Immature natural killer cell (primary cell): ENCODE measurements around the gene RNU2-63P. TPM values are rescaled to one million over a fixed set of nuclear protein-coding genes. Genes with fewer than 3 reads are reported as not detected.
"Not testable (repeated sequence)": the region's sequence is repeated elsewhere in the genome, so short reads cannot be mapped to it uniquely, and the experiment has no call there.

Experiments
- DNase-seq, 3 donors: peaks; one replicate each; pipeline ENCODE4 v3.0.0; 2022; ENCODE audit warnings: mixed read lengths in 1 of 3
- H3K27ac Mint-ChIP-seq, 6 donors: one replicate each; pipeline ENCODE4 v1.8.0; 2020; ENCODE audit warnings: mixed read lengths in 6 of 6, mild to moderate bottlenecking in 5 of 6, inconsistent platforms in 4 of 6, moderate library complexity in 3 of 6
- H3K27me3 Mint-ChIP-seq, 3 donors: one replicate each; pipeline ENCODE4 v1.8.0; 2020 to 2021; ENCODE audit warnings: low read depth in 3 of 3, mild to moderate bottlenecking in 3 of 3, mixed read lengths in 3 of 3, moderate library complexity in 3 of 3, inconsistent platforms in 1 of 3
- H3K36me3 Mint-ChIP-seq, 3 donors: one replicate each; pipeline ENCODE4 v1.8.0; 2020; ENCODE audit warnings: mixed read lengths in 3 of 3, inconsistent platforms in 2 of 3, mild to moderate bottlenecking in 2 of 3
- H3K4me1 Mint-ChIP-seq, 2 donors: one replicate each; pipeline ENCODE4 v1.8.0; 2020; ENCODE audit warnings: inconsistent platforms in 2 of 2, mild to moderate bottlenecking in 2 of 2, mixed read lengths in 2 of 2, moderate library complexity in 1 of 2
- H3K4me3 Mint-ChIP-seq, 5 donors: one replicate each; pipeline ENCODE4 v1.8.0; 2020; ENCODE audit warnings: mild to moderate bottlenecking in 5 of 5, mixed read lengths in 5 of 5, inconsistent platforms in 3 of 5, moderate library complexity in 3 of 5
- H3K9me3 Mint-ChIP-seq, 6 donors: one replicate each; pipeline ENCODE4 v1.8.0; 2020; ENCODE audit warnings: mild to moderate bottlenecking in 6 of 6, mixed read lengths in 6 of 6, inconsistent platforms in 4 of 6, moderate library complexity in 3 of 6
- polyA plus RNA-seq, 3 donors: library from polyadenylated mRNA; unstranded; fragments of 300-500 nt; fragmentation: Illumina TruSeq; gene quantifications; one replicate each; pipeline ENCODE4 v1.2.3, GENCODE V29; 2021

RNU2-63P gene
- polyA plus RNA-seq, 3 donors from 2014 or later, result 6.2 TPM; not detected in 2

DNA sequence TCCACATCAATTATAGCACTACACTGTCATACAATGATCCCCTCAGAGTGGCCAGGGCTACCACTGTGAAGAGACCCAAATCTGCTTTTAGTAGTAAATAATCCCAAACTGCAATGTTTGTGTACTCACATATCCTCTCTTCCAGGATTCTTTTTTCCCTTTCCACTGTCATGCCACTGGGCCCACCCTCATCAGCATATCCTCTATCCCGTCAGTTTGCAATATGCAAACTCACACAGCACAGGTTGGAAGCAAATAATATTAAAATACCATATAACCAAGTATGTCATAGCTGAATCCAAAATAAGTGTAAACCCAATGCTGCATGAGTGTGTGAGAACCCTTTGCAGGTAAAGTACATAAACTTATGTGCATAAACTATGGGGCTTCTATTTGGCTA, 28.9 kb downstream of the RNU2-63P start:
- H3K27ac Mint-ChIP-seq, H3K27me3 Mint-ChIP-seq, H3K4me3 Mint-ChIP-seq, H3K36me3 Mint-ChIP-seq, H3K9me3 Mint-ChIP-seq, DNase-seq, H3K4me1 Mint-ChIP-seq: not testable (repeated sequence)

DNA sequence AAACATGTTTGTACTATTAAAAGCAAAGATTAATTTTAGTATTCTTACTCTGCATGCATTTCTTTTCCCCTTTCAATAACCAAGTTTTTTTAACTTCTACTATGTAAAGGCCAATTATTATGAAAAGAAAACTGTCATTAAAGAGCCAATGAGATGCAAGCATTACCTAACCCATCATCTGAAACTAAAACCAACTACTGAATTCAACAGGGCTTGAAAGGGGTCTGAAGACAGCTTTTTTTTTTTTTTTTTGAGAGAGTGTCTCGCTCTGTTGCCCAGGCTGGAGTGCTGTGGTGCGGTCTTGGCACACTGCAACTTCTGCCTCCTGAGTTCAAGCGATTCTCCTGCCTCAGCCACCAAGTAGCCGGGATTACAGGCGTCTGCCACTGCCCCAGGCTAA, 30.4 kb downstream of the RNU2-63P start:
- not testable (repeated sequence) for H3K4me1 Mint-ChIP-seq, H3K27ac Mint-ChIP-seq, H3K36me3 Mint-ChIP-seq, H3K27me3 Mint-ChIP-seq, H3K4me3 Mint-ChIP-seq, DNase-seq, H3K9me3 Mint-ChIP-seq

DNA sequence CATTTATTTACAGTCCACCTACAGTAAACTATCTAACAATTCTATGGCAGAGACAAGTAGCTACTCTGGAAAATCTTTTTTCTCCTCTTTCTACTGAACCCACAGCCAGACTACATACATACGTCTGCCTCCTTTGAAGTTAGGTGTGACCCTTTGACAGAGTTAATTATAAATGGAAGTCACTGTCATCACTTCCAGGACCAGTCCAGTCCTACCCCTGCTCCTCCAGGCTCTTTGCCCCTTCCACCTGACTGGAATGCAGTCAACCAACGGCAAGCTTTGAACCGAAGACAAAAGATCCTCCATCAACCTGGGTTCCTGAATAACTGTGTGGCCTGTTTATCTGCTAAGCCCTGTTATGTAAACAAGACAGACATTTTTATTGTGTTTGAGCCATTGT, 35.2 kb downstream of the RNU2-63P start:
- not testable (repeated sequence) for H3K9me3 Mint-ChIP-seq, DNase-seq, H3K27me3 Mint-ChIP-seq, H3K36me3 Mint-ChIP-seq, H3K4me3 Mint-ChIP-seq, H3K4me1 Mint-ChIP-seq, H3K27ac Mint-ChIP-seq

DNA sequence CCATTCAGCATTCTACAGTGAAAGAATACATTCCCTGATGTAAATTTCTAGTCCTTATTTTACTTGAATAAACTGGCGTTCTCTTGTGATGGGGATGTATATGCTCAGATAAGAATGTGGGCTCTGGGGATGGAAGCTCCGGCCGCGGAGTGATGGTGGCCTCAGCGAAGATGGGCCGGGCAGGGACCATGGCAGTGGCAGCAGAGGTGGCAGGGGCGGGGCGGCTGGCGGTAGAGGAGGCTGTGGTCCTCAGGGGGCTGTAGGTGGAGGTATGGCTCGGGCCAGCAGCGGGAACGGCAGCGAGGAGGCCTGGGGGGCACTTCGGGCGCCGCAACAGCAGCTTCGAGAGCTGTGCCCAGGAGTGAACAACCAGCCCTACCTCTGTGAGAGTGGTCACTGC, 44.0 kb downstream of the RNU2-63P start:
- not testable (repeated sequence) for H3K4me3 Mint-ChIP-seq, H3K36me3 Mint-ChIP-seq, H3K4me1 Mint-ChIP-seq, H3K9me3 Mint-ChIP-seq, H3K27ac Mint-ChIP-seq, DNase-seq, H3K27me3 Mint-ChIP-seq

Other genes starting within 250 kb of the RNU2-63P start
- gene RGPD2, start 190.8 kb downstream of the RNU2-63P start, polyA plus RNA-seq, result 1 to 10 TPM in 1 of 3 donors, under 1 TPM in 1, not detected in 1; 0.10 to 1.3 TPM
- 10 to 100 TPM; 31.1 to 36.6 (median 33.1) TPM for gene KRCC1, start 39.2 kb upstream of the RNU2-63P start, polyA plus RNA-seq
- not detected for gene SMYD1, start 51.3 kb upstream of the RNU2-63P start, polyA plus RNA-seq
- gene FABP1, start 111.5 kb upstream of the RNU2-63P start, polyA plus RNA-seq, result not detected
- gene THNSL2, start 153.8 kb upstream of the RNU2-63P start, polyA plus RNA-seq, result under 1 TPM in 2 of 3 donors, not detected in 1; 0.22 to 0.23 TPM